Ureter (tissue), 1 donor: ENCODE results near the gene GTF2F2. TPM values are rescaled to one million over a fixed set of nuclear protein-coding genes. Genes with fewer than 3 reads are reported as not detected.

Experiments used
- total RNA-seq: library from RNA; stranded (reverse); gene quantifications from one replicate; pipeline ENCODE4 v1.2.4, GENCODE V29; 2023
- donor health status: DM: yes; HTN: yes; CAD: no.

Gene GTF2F2
- total RNA-seq, 1 donor from 2014 or later: 15.8 TPM

Other genes with a start within 250 kb of the GTF2F2 start
- 9.3 TPM for gene NUFIP1, start 131.0 kb upstream of the GTF2F2 start, total RNA-seq
- 41.5 TPM for gene GPALPP1, start 131.0 kb upstream of the GTF2F2 start, total RNA-seq
- gene KCTD4, start 80.5 kb downstream of the GTF2F2 start, total RNA-seq: not detected
- gene TPT1, start 220.7 kb downstream of the GTF2F2 start, total RNA-seq: 4,913 TPM